ENCODE measurements around the gene CCDC157.

The CCDC157 gene

DNA sequence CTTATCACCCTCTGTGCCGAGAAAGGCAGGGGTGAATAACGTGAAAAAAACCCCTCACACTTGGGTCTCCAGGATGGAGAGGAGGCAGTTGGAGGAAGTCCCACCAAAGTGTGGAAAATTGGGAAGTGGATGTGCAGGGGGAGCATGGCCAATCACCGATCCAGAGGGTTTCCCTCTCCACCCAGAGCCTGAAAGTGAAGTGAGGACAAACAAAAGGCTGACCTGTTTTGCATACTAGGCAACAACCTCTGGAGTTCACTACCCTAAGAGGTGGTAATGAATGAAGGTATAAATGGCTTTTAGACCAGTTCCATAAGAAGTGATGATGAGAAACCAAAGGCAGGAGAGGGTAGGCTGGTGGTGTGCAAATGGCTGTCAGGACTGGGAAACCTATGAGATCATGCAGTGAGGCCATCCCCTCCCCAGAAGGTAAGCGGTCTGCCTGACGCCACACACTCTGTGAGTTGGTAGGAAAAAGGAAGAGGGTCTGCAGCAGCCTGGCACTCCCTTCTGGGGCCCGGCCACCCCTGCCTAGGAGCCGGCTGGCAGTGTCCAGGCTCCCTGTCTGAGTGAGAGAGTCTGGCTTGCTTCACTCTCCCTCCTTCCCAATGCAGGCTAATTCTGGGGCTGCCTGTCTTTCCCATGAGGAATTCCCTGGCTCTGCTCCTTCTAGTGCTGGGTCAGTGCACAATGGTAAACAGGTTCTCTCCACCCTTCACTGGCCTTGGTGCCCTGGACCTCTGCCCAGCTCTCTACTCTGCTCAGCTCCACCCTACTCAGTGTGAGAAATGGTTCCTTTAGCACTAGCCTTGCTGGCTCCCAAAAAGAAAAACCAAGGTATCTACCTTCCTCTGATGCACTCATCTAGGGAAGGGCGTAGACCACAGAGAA is 45.7 kb upstream of the CCDC157 start:
- Histone ChIP-seq H3K18ac (ENCODE audit: low read length) (no peak overlapping the region), H3K27ac (ENCODE audit: low read depth, low read length) (no peak overlapping the region), H3K23ac (ENCODE audit: low read length) (no peak overlapping the region), H2AK5ac (ENCODE audit: low read length) (no peak overlapping the region), H3K9ac (ENCODE audit: low read length) (no peak overlapping the region), H3K27me3 (ENCODE audit: insufficient read depth, low read length, poor library complexity) (no peaks in the 10 kb centered on the region), H4K5ac (ENCODE audit: low read length) (no peak overlapping the region), H3K56ac (ENCODE audit: low read length) (no peak overlapping the region), H2BK5ac (ENCODE audit: low read length) (no peak overlapping the region), H3K4me3 (ENCODE audit: low read length) (no peak overlapping the region), H2BK120ac (ENCODE audit: low read depth, low read length) (no peak overlapping the region), H3K36me3 (ENCODE audit: control insufficient read depth, insufficient read depth, low read length) (no peaks in the 10 kb centered on the region), H3K4me2 (ENCODE audit: low read length) (no peak overlapping the region), H3K4me1 (ENCODE audit: control insufficient read depth, low read depth, low read length) (peaks cover 3% of the 10 kb centered on the region), H3K79me1 (ENCODE audit: low read length) (no peaks in the 10 kb centered on the region), H3K4ac (ENCODE audit: low read depth, low read length) (no peak overlapping the region), H2BK15ac (replicated peaks; ENCODE audit: low read depth) (no peak overlapping the region), H4K8ac (ENCODE audit: low read depth, low read length) (no peak overlapping the region), H3K79me2 (ENCODE audit: control insufficient read depth, insufficient read depth, low read length) (no peaks in the 10 kb centered on the region)
- DNase-seq: no peak
- WGBS (ENCODE audit: extremely low coverage, insufficient coverage, low lambda C conversion rate): no CpG with 5 or more reads among the region's 8 CpGs

DNA sequence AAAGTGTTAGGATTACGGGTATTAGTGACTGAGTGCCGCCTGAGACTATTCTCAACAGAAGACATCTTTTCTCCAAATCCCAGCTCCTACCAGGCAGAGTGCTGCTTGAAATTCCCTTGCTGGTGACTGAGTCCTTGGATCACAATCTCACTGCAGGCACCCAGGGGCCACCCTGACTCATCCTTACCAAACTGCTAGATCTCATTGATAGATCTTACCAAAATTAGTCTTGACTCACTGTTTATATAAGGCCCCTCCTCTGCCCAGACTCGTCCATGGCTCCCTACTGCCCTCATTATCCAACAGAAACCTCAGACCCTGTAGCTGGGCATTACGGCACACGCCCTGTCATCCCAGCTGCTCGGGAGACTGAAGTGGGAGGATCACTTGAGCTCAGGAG is 44.8 kb upstream of the CCDC157 start:
- no peak overlapping the region for H2BK120ac ChIP-seq (ENCODE audit: low read depth, low read length)
- no peak overlapping the region for H4K5ac ChIP-seq (ENCODE audit: low read length)
- no peaks in the 10 kb centered on the region for H3K27me3 ChIP-seq (ENCODE audit: insufficient read depth, low read length, poor library complexity)
- no peak overlapping the region for H2BK5ac ChIP-seq (ENCODE audit: low read length)
- H3K56ac ChIP-seq (ENCODE audit: low read length): no peak overlapping the region
- no peaks in the 10 kb centered on the region for H3K36me3 ChIP-seq (ENCODE audit: control insufficient read depth, insufficient read depth, low read length)
- H2AK5ac ChIP-seq (ENCODE audit: low read length): no peak overlapping the region
- H3K18ac ChIP-seq (ENCODE audit: low read length): no peak overlapping the region
- no CpG with 5 or more reads among the region's 6 CpGs for WGBS (ENCODE audit: extremely low coverage, insufficient coverage, low lambda C conversion rate)
- H3K9ac ChIP-seq (ENCODE audit: low read length): no peak overlapping the region
- DNase-seq: no peak
- H3K23ac ChIP-seq (ENCODE audit: low read length): no peak overlapping the region
- H3K4ac ChIP-seq (ENCODE audit: low read depth, low read length): no peak overlapping the region
- no peaks in the 10 kb centered on the region for H3K79me1 ChIP-seq (ENCODE audit: low read length)
- H3K27ac ChIP-seq (ENCODE audit: low read depth, low read length): no peak overlapping the region
- H4K8ac ChIP-seq (ENCODE audit: low read depth, low read length): no peak overlapping the region
- no peak overlapping the region for H3K4me3 ChIP-seq (ENCODE audit: low read length)
- no peak overlapping the region for H2BK15ac ChIP-seq (replicated peaks; ENCODE audit: low read depth)
- H3K4me1 ChIP-seq (ENCODE audit: control insufficient read depth, low read depth, low read length): peaks cover 3% of the 10 kb centered on the region
- no peak overlapping the region for H3K4me2 ChIP-seq (ENCODE audit: low read length)
- H3K79me2 ChIP-seq (ENCODE audit: control insufficient read depth, insufficient read depth, low read length): no peaks in the 10 kb centered on the region

DNA sequence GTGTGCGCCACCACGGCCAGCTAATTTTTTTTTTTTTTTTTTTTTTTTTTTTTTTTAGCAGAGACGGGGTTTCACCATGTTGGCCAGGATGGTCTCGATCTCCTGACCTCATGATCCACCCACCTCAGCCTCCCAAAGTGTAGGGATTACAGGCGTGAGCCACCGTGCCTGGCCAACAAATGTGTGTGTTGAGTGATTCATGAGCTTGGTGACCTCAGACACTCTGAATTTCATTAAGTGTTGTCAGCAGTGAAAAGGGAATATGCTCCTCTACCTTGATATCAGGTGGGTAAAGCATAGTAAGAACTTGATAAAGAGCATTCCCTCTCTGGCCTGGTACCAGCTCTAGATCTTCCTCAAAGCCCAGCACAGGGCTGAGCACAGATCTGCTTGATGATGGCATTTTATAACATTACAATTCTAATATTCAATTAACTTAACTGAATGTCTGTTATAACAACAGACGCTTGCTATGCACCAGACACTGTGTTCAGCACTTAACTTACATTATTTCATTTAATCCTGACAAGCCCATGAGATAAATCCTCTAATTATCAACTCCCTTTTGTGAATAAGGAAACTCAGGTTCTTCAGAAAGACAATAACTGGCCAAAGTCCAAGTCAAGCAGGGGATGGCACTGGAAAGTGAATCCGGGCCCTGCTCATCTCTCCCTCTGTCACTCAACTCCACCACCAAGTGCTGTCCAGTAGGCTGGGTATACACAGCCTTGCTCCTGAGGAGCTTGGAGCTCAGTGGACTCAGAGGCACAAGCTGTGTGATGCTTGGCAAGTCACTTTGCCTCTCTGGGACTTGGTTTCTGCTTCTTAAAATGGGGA is 43.1 kb upstream of the CCDC157 start:
- Histone ChIP-seq H2BK120ac (ENCODE audit: low read depth, low read length) (no peak overlapping the region), H4K5ac (ENCODE audit: low read length) (no peak overlapping the region), H3K27me3 (ENCODE audit: insufficient read depth, low read length, poor library complexity) (no peaks in the 10 kb centered on the region), H3K79me2 (ENCODE audit: control insufficient read depth, insufficient read depth, low read length) (no peaks in the 10 kb centered on the region), H3K36me3 (ENCODE audit: control insufficient read depth, insufficient read depth, low read length) (no peaks in the 10 kb centered on the region), H2AK5ac (ENCODE audit: low read length) (no peak overlapping the region), H3K9ac (ENCODE audit: low read length) (no peak overlapping the region), H3K4me2 (ENCODE audit: low read length) (no peak overlapping the region), H3K4me1 (ENCODE audit: control insufficient read depth, low read depth, low read length) (peaks cover 3% of the 10 kb centered on the region), H3K79me1 (ENCODE audit: low read length) (no peaks in the 10 kb centered on the region), H3K56ac (ENCODE audit: low read length) (no peak overlapping the region), H4K8ac (ENCODE audit: low read depth, low read length) (no peak overlapping the region), H3K18ac (ENCODE audit: low read length) (no peak overlapping the region), H2BK15ac (replicated peaks; ENCODE audit: low read depth) (no peak overlapping the region), H3K4me3 (ENCODE audit: low read length) (no peak overlapping the region), H3K27ac (ENCODE audit: low read depth, low read length) (no peak overlapping the region), H3K4ac (ENCODE audit: low read depth, low read length) (no peak overlapping the region), H3K23ac (ENCODE audit: low read length) (no peak overlapping the region), H2BK5ac (ENCODE audit: low read length) (no peak overlapping the region)
- WGBS (ENCODE audit: extremely low coverage, insufficient coverage, low lambda C conversion rate): no CpG with 5 or more reads among the region's 8 CpGs
- no peak for DNase-seq

- H3K56ac ChIP-seq (ENCODE audit: low read length): no peak overlapping the region
- no peak overlapping the region for H3K23ac ChIP-seq (ENCODE audit: low read length)
- H2BK120ac ChIP-seq (ENCODE audit: low read depth, low read length): no peak overlapping the region
- no peak overlapping the region for H4K5ac ChIP-seq (ENCODE audit: low read length)
- H3K79me2 ChIP-seq (ENCODE audit: control insufficient read depth, insufficient read depth, low read length): no peaks in the 10 kb centered on the region
- peak; percentile 31 for DNase-seq
- no peak overlapping the region for H3K4me3 ChIP-seq (ENCODE audit: low read length)
- H2BK15ac ChIP-seq (replicated peaks; ENCODE audit: low read depth): no peak overlapping the region
- H3K4me2 ChIP-seq (ENCODE audit: low read length): no peak overlapping the region
- no peaks in the 10 kb centered on the region for H3K79me1 ChIP-seq (ENCODE audit: low read length)
- H3K9ac ChIP-seq (ENCODE audit: low read length): no peak overlapping the region
- no CpG with 5 or more reads among the region's 8 CpGs for WGBS (ENCODE audit: extremely low coverage, insufficient coverage, low lambda C conversion rate)
- no peak overlapping the region for H3K4ac ChIP-seq (ENCODE audit: low read depth, low read length)
- no peak overlapping the region for H2AK5ac ChIP-seq (ENCODE audit: low read length)
- no peaks in the 10 kb centered on the region for H3K27me3 ChIP-seq (ENCODE audit: insufficient read depth, low read length, poor library complexity)
- H3K18ac ChIP-seq (ENCODE audit: low read length): no peak overlapping the region
- peaks cover 3% of the 10 kb centered on the region for H3K4me1 ChIP-seq (ENCODE audit: control insufficient read depth, low read depth, low read length)
- no peaks in the 10 kb centered on the region for H3K36me3 ChIP-seq (ENCODE audit: control insufficient read depth, insufficient read depth, low read length)
- no peak overlapping the region for H3K27ac ChIP-seq (ENCODE audit: low read depth, low read length)
- H4K8ac ChIP-seq (ENCODE audit: low read depth, low read length): no peak overlapping the region
- H2BK5ac ChIP-seq (ENCODE audit: low read length): no peak overlapping the region
Measured at GRCh38 chr22:30314915-30315314, 41.9 kb upstream of the CCDC157 start.

- no peaks in the 10 kb centered on the region for H3K79me1 ChIP-seq (ENCODE audit: low read length)
- no peaks in the 10 kb centered on the region for H3K36me3 ChIP-seq (ENCODE audit: control insufficient read depth, insufficient read depth, low read length)
- no peaks in the 10 kb centered on the region for H3K27me3 ChIP-seq (ENCODE audit: insufficient read depth, low read length, poor library complexity)
- no peak overlapping the region for H3K4ac ChIP-seq (ENCODE audit: low read depth, low read length)
- no peak overlapping the region for H3K23ac ChIP-seq (ENCODE audit: low read length)
- H4K5ac ChIP-seq (ENCODE audit: low read length): no peak overlapping the region
- no peak overlapping the region for H3K4me3 ChIP-seq (ENCODE audit: low read length)
- H3K79me2 ChIP-seq (ENCODE audit: control insufficient read depth, insufficient read depth, low read length): no peaks in the 10 kb centered on the region
- no peak overlapping the region for H3K4me2 ChIP-seq (ENCODE audit: low read length)
- H3K27ac ChIP-seq (ENCODE audit: low read depth, low read length): no peak overlapping the region
- no peak overlapping the region for H2BK120ac ChIP-seq (ENCODE audit: low read depth, low read length)
- no peak overlapping the region for H3K56ac ChIP-seq (ENCODE audit: low read length)
- no peak overlapping the region for H4K8ac ChIP-seq (ENCODE audit: low read depth, low read length)
- H2BK5ac ChIP-seq (ENCODE audit: low read length): no peak overlapping the region
- no peak overlapping the region for H2BK15ac ChIP-seq (replicated peaks; ENCODE audit: low read depth)
- H3K4me1 ChIP-seq (ENCODE audit: control insufficient read depth, low read depth, low read length): peaks cover under 1% of the 10 kb centered on the region
- no peak overlapping the region for H3K9ac ChIP-seq (ENCODE audit: low read length)
- no CpG with 5 or more reads among the region's 2 CpGs for WGBS (ENCODE audit: extremely low coverage, insufficient coverage, low lambda C conversion rate)
- no peak for DNase-seq
- H2AK5ac ChIP-seq (ENCODE audit: low read length): no peak overlapping the region
- H3K18ac ChIP-seq (ENCODE audit: low read length): no peak overlapping the region
Measured at GRCh38 chr22:30315962-30316576, 40.7 kb upstream of the CCDC157 start.

Data from mesendoderm (in vitro differentiated cells).